A673 (cell line): ENCODE data around the gene TF.

Source experiments
- EZH2 ChIP-seq: fragments of 200-600 bp; sonication (generic); IDR thresholded peaks from 2 replicates; pipeline ENCODE4 v1.6.1; 2017; ENCODE audit warnings: borderline replicate concordance, low read depth, mild to moderate bottlenecking, mixed read lengths, antibody characterized with exemption, low read length; ENCODE audit not compliant: poor library complexity, severe bottlenecking
- TF ChIP-seq, protein P1 (sequence below): fragments of 300-800, 200-600 bp; sonication (generic); conservative IDR thresholded peaks from 2 replicates; pipeline ENCODE4 v1.5.1; 2017; ENCODE audit warnings: low read depth, mild to moderate bottlenecking, antibody characterized with exemption, low read length, moderate library complexity, mixed read lengths

GRCh38 chr3:133788024-133788423 is 41.8 kb downstream of the TF start:
- TF ChIP-seq, protein P1, sequence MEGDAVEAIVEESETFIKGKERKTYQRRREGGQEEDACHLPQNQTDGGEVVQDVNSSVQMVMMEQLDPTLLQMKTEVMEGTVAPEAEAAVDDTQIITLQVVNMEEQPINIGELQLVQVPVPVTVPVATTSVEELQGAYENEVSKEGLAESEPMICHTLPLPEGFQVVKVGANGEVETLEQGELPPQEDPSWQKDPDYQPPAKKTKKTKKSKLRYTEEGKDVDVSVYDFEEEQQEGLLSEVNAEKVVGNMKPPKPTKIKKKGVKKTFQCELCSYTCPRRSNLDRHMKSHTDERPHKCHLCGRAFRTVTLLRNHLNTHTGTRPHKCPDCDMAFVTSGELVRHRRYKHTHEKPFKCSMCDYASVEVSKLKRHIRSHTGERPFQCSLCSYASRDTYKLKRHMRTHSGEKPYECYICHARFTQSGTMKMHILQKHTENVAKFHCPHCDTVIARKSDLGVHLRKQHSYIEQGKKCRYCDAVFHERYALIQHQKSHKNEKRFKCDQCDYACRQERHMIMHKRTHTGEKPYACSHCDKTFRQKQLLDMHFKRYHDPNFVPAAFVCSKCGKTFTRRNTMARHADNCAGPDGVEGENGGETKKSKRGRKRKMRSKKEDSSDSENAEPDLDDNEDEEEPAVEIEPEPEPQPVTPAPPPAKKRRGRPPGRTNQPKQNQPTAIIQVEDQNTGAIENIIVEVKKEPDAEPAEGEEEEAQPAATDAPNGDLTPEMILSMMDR = no peak
- no peak for TF ChIP-seq EZH2
